Effector memory CD4-positive, alpha-beta T cell (primary cell): Measurements from ENCODE around the gene TMEM223.
A peak's percentile ranks its signal among the peaks of the same experiment; 100 is the strongest.
"Not testable (repeated sequence)": the region's sequence is repeated elsewhere in the genome, so short reads cannot be mapped to it uniquely, and the experiment has no call there.

Source experiments
- DNase-seq, 3 donors: peaks; one replicate each; pipeline ENCODE4 v3.0.0-alpha.2; 2020
- H3K27ac ChIP-seq: 2 replicates; pipeline ENCODE4 v1.7.0; 2013; ENCODE audit warnings: mild to moderate bottlenecking, low read length, moderate library complexity; ENCODE audit not compliant: insufficient read depth, poor library complexity, severe bottlenecking
- H3K27me3 ChIP-seq: replicated peaks from 2 replicates; pipeline ENCODE4 v1.7.0; 2013; ENCODE audit warnings: mild to moderate bottlenecking, low read length; ENCODE audit not compliant: insufficient read depth, control insufficient read depth, poor library complexity, severe bottlenecking
- H3K36me3 ChIP-seq: 2 replicates; pipeline ENCODE4 v1.7.0; 2013; ENCODE audit warnings: mild to moderate bottlenecking, low read length, moderate library complexity; ENCODE audit not compliant: control insufficient read depth, insufficient read depth
- H3K4me1 ChIP-seq: 2 replicates; pipeline ENCODE4 v1.7.0; 2013; ENCODE audit warnings: low read length, mild to moderate bottlenecking; ENCODE audit not compliant: control insufficient read depth, insufficient read depth, poor library complexity, severe bottlenecking
- H3K4me3 ChIP-seq: 2 replicates; pipeline ENCODE4 v1.7.0; 2013; ENCODE audit warnings: low read length, low read depth, mild to moderate bottlenecking; ENCODE audit not compliant: insufficient read depth, poor library complexity, severe bottlenecking
- H3K9me3 ChIP-seq: 2 replicates; pipeline ENCODE4 v1.7.0; 2013; ENCODE audit warnings: mild to moderate bottlenecking, low read length, moderate library complexity; ENCODE audit not compliant: control insufficient read depth
- total RNA-seq, 3 donors: gene quantifications; one replicate each; lab custom pipeline; 2026; lab: John Stamatoyannopoulos, UW

TMEM223 gene, protein sequence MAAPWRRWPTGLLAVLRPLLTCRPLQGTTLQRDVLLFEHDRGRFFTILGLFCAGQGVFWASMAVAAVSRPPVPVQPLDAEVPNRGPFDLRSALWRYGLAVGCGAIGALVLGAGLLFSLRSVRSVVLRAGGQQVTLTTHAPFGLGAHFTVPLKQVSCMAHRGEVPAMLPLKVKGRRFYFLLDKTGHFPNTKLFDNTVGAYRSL
- 5.0 to 7.7 (median 5.7) reads per million in 3 donors for total RNA-seq

DNA sequence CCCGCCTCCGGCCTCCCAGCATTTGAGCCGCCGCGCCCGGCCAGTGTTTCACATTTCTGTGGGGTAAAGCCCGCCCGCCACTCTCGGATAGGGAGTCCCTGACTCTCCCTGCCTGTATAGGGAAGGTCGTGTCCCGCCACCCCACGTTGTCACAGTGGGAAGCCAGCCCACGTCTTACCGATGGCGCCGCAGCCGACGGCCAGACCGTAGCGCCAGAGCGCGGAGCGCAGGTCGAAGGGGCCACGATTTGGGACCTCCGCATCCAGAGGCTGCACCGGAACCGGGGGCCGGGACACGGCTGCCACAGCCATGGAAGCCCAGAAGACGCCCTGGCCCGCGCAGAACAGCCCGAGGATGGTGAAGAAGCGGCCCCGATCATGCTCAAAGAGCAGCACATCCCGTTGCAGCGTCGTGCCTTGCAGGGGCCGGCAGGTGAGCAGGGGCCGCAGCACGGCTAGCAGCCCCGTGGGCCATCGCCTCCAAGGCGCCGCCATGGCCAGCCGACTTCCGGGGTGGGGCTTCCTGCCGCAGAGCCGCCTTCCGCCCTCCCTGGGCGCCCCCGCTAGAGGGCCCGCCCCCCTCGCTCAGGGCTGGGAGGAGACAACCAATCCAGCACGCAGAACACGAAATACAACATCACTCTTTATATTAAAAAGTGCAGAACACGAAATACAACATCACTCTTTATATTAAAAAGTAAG, at the start of gene TMEM223:
Gene TMEM223, minus strand, starts transcription at position 506 of the 701 bp plus-strand sequence. Its CDS starts 12 bp downstream, at position 494.
- Histone ChIP-seq H3K4me1 (peaks cover 31% of the 10 kb centered on the region), H3K27me3 (no peaks in the 10 kb centered on the region), H3K36me3 (peaks cover 36% of the 10 kb centered on the region), H3K4me3 (peak within 1 kb of the TSS; percentile 90), H3K9me3 (no peaks in the 10 kb centered on the region), H3K27ac (peak within 1 kb of the TSS; percentile 80)
- DNase-seq = peak; percentile 77 to 86 (median 83)

DNA sequence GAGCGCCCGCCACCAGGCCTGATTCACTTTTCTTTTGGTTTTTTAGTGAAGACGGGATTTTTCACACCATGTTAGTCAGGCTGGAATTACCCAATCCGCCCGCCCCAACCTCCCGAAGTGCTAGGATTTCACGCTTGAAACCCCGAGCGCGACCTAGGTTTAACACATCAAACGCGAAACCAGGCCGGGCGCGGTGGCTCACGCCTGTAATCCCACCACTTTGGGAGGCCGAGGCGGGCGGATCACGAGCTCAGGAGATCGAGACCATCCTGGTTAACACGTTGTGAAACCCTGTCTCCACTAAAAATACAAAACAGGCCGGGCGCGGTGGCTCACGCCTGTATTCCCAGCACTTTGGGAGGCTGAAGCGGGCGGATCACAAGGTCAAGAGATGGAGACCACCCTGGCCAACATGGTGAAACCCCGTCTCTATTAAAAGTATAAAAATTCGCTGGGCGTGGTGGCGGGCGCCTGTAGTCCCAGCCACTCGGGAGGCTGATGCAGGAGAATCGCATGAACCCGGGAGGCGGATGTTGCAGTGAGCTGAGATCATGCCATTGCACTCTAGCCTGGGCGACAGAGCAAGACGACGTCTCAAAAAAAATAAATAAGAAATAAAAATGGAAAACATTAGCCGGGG, 49.0 kb upstream of the TMEM223 start:
- DNase-seq = peak; percentile 75 to 82 (median 76)
- Histone ChIP-seq H3K4me3 (peak overlapping the region; percentile 73), H3K27ac (peak overlapping the region; percentile 99), H3K4me1 (peaks cover 21% of the 10 kb centered on the region)
- H3K36me3 ChIP-seq, H3K9me3 ChIP-seq, H3K27me3 ChIP-seq: not testable (repeated sequence)

DNA sequence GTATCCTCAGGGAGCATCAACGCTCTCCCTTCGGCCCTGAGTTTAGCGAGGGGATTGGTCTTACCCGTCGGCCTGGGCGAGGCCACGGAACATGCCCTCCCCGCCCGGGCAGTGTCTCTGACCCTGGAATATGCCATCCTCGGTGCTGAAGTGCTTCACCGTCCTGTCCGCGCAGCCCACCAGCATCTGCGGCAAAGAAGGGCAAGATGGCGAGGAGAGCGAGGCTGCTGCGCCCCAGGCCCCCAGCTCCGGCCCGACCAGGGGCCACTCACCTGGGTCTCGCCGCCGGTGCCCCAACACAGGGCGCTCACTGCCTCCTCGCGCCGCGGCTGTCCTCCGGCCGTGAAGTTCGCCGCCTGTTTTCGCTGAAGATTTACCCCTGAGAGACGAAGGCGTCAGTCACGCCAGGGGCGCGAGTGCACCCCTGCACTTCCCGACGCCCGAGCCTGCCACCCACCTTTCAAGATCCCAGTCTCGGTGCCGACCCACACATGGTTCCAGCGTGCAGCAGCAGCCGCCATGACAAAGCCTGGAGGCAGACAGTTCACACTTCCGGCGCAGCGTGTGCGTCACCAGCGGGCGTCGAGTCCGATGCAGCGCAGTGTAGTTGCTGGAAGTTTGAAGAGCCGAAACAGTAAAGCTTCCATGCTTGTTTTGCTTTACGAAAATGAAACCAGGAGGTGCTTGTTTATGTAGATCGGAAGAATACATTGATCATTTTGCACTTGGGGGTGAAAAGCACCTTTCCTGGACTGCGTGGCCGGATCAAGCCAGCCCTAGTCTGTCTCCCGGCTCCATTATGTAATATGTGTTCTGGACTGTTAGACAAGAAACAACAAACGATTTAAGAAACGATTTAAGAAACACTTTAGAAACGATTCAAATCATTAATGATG, 47.5 kb upstream of the TMEM223 start, which contains the start of gene WDR74:
Gene WDR74, minus strand, starts transcription at position 541 of the 896 bp plus-strand sequence. Its CDS starts 20 bp downstream, at position 521.
- peaks cover 20% of the 10 kb centered on the region for H3K36me3 ChIP-seq
- H3K4me1 ChIP-seq = peaks cover 21% of the 10 kb centered on the region
- H3K4me3 ChIP-seq = peak within 1 kb of the TSS; percentile 73
- peak within 1 kb of the TSS; percentile 99 for H3K27ac ChIP-seq
- DNase-seq = peak; percentile 80 to 88 (median 85)
- no peaks in the 10 kb centered on the region for H3K27me3 ChIP-seq
- no peaks in the 10 kb centered on the region for H3K9me3 ChIP-seq

DNA sequence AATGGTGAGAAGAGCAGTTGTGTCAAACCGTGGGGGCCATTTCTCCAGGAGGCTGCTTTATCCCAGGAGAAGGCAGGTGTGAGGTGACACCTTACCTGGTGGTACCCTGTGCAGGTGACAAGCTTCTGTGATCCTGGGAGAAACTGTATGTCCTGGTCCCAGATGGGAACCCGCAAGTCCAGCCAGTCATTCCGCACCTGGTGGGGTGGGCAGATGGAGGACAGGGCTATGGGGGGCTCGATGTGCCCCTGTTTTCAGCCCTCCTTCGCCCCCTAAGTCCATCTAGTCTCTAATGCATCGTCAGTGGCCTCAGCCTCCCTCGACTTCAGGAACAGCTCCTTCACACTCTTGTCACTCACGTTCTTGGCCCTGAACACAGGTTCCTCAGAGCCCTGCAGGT, 43.5 kb upstream of the TMEM223 start:
- H3K27me3 ChIP-seq = no peaks in the 10 kb centered on the region
- no peak for DNase-seq
- H3K9me3 ChIP-seq = no peaks in the 10 kb centered on the region
- no peak overlapping the region for H3K4me3 ChIP-seq
- H3K4me1 ChIP-seq = peaks cover 15% of the 10 kb centered on the region
- peaks cover 25% of the 10 kb centered on the region for H3K36me3 ChIP-seq
- no peak overlapping the region for H3K27ac ChIP-seq

DNA sequence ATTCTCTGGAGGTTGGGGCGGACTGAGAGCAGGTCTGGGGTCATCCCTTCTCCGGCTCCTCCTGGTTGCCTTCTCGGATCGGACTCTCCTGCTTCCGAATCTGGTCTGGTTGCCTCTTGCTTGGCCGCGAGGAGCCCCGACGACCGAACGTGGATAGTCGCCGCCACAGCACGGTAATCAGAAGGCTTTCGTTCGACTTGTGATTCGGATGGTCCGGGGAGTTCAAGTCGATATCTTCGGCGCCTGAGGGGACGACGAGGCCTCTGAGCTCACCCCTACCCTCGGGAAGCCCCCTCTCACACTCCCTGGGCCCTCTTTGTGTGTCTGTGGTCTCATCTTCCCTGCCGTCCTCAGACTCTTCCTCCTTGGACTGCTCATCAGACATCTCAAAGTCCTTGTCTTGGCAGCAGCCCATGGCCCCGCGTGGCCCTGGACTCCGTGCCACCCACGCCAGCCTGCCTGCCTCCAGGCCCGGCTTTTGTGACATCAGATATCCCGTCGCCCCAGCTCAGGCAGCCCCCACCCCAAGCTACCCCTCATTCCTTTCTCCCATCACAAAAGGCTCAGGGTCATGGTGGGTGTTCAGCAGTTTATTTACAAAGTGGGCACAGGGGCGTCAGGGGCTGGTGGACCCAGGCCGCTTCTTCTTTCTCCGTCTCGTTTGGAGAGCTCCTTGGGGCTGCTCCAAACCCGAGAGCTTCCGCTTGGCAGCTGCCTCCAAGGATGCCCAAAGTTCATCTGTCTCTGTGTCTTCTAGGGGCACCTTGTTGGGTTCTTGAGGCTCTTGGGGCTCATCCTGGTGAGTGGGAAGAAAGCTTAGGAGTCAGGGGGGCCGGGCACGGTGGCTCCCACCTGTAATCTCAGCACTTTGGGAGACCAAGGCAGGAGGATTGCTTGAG, 40.8 kb upstream of the TMEM223 start, which contains the start of gene TEX54:
Gene TEX54, minus strand, starts transcription at position 506 of the 899 bp plus-strand sequence.
- Histone ChIP-seq H3K36me3 (peaks cover 29% of the 10 kb centered on the region), H3K4me1 (peaks cover 17% of the 10 kb centered on the region), H3K27me3 (no peaks in the 10 kb centered on the region), H3K9me3 (no peaks in the 10 kb centered on the region), H3K4me3 (peak within 1 kb of the TSS; percentile 88), H3K27ac (peak within 1 kb of the TSS; percentile 97)
- no peak for DNase-seq

DNA sequence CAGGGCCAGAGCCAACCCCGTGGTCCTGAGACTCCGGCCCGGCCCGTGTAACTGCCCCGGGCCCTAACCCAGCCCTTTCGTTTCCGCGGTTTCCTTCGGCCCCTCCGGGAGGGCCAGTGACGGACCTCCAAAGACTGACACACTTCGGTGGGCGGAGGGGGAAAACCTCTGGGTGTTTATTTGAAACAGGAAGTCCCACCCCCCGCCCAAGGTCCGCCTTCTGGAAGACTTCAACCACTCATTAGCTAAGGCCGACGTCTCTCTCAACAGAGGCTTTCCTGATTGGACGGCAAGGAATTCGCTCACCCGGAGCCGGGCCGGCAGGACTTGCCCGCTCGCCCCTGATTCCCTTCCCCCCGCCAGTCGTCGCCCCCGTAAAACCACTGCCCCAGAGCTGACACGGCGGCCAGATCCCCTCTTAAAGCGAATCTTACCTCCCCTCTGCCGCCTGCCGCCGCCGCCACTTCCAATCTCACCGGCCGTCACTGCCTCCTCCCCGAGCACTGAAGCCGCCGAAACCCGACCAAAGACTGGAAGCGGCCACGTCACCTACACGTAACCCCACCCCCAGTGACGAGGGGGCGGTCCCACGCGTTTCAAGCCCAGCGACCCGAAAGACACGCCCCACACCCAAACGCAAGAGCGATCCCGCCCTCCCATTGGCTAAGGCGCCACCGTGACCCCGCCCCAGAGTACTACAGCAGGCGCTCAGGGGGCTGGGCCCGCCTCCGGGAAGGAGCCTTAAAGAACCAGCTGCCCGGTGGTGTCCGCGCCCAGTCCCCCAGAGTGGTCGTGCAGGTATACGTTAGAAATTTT, 39.9 kb upstream of the TMEM223 start, which contains the start of gene STX5:
Gene STX5, minus strand, starts transcription at position 532 of the 816 bp plus-strand sequence. CDS start 808 bp downstream, outside the sequence.
- DNase-seq = peak; percentile 98 to 99 (median 99)
- Histone ChIP-seq H3K36me3 (peaks cover 37% of the 10 kb centered on the region), H3K4me1 (peaks cover 17% of the 10 kb centered on the region), H3K27me3 (no peaks in the 10 kb centered on the region), H3K9me3 (no peaks in the 10 kb centered on the region), H3K27ac (peak within 1 kb of the TSS; percentile 97), H3K4me3 (peak within 1 kb of the TSS; percentile 88)

DNA sequence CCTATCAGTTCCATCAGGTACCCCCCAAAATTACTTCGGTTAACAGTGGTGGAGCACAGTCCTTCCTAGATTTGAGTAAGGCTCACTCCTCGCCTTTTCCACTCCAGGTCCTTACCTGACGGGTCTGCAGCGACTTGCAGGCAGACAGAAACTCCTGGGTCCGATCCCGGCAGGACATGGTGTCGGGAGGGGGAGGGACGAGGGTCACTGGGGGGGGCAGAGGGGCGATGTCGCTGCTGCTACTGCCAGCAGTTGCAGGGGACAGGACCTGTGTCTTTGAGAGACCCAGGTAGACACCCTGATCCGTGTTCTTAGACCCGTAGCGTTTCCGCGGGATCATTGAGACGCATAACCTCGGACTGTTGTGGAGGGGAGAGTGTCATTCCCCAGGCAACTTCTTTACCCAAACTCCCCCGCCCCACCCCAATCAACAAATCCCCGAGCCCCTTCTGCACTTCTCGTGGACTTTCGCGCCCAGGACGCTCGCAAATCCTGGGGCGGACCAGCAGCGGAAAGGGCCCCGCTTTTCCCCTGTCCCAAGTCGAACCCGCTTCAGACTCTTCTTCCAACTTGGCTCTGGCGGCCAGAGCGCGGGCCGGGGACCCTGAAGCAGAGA, 39.2 kb upstream of the TMEM223 start:
- DNase-seq = no peak
- H3K27me3 ChIP-seq = no peaks in the 10 kb centered on the region
- peaks cover 36% of the 10 kb centered on the region for H3K36me3 ChIP-seq
- H3K27ac ChIP-seq = peak overlapping the region; percentile 97
- no peaks in the 10 kb centered on the region for H3K9me3 ChIP-seq
- H3K4me3 ChIP-seq = peak overlapping the region; percentile 88
- peaks cover 17% of the 10 kb centered on the region for H3K4me1 ChIP-seq

DNA sequence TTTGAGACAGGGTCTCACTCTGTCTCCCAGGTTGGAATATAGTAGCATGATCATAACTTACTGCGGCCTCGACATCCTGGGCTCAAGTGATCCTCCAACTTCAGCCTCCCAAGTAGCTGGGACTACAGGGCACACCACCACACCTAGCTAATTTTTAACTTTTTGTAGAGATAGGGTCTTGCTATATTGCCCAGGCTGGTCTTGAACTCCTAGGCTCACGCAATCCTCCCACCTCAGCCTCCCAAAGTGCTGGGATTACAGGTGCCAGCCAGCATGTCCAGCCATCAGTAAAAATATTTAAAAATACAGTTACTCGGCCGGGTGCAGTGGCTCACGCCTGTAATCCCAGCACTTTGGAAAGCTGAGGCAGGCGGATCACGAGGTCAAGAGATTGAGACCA, 36.3 kb upstream of the TMEM223 start:
- not testable (repeated sequence) for DNase-seq, H3K4me3 ChIP-seq, H3K27ac ChIP-seq, H3K27me3 ChIP-seq, H3K9me3 ChIP-seq
- Histone ChIP-seq H3K36me3 (peaks cover 42% of the 10 kb centered on the region), H3K4me1 (peaks cover 17% of the 10 kb centered on the region)
